WI38 (cell line): Measurements from ENCODE around the gene BFAR.
"Not testable (repeated sequence)": the region's sequence is repeated elsewhere in the genome, so short reads cannot be mapped to it uniquely, and the experiment has no call there.

ENCODE experiments used
- H3K4me3 ChIP-seq: 2 replicates; pipeline ENCODE4 v1.5.1; 2011; ENCODE audit warnings: low read depth, mild to moderate bottlenecking, control low read depth, low read length
- CTCF ChIP-seq: IDR thresholded peaks from 2 replicates; pipeline ENCODE4 v1.5.1; 2012; ENCODE audit warnings: low read depth, mild to moderate bottlenecking, control low read depth, low read length

BFAR gene

GRCh38 chr16:14678748-14679497 lies 46.2 kb downstream of the BFAR start:
- no peak for TF ChIP-seq CTCF
- H3K4me3 ChIP-seq = no peak overlapping the region

- not testable (repeated sequence) for H3K4me3 ChIP-seq
These were observed 47.6 kb downstream of the BFAR start for GRCh38 chr16:14680396-14680795.

GRCh38 chr16:14681115-14681514 lies 48.4 kb downstream of the BFAR start:
- TF ChIP-seq CTCF = no peak

GRCh38 chr16:14682121-14682520 lies 49.4 kb downstream of the BFAR start:
- TF ChIP-seq CTCF = no peak
- H3K4me3 ChIP-seq = no peak overlapping the region

More at GRCh38 chr16:14681115-14681514, 48.4 kb downstream of the BFAR start:
- H3K4me3 ChIP-seq = no peak overlapping the region

- H3K4me3 ChIP-seq = not testable (repeated sequence)
These were observed 53.4 kb downstream of the BFAR start for GRCh38 chr16:14685870-14686793.

- not testable (repeated sequence) for H3K4me3 ChIP-seq
These were observed 61.4 kb downstream of the BFAR start, which contains the start of gene PLA2G10 for GRCh38 chr16:14694129-14694528. Gene PLA2G10, minus strand, starts transcription at chr16:14694308. Its CDS starts 79 bp downstream, at chr16:14694229.

- H3K4me3 ChIP-seq = not testable (repeated sequence)
These were observed 69.1 kb downstream of the BFAR start for GRCh38 chr16:14701859-14702258.

- not testable (repeated sequence) for H3K4me3 ChIP-seq
These were observed 69.9 kb downstream of the BFAR start for GRCh38 chr16:14702672-14703071.

- H3K4me3 ChIP-seq = not testable (repeated sequence)
These were observed 70.6 kb downstream of the BFAR start, which contains the start of gene NPIPA3 for GRCh38 chr16:14703156-14704011. Gene NPIPA3, plus strand, starts transcription at chr16:14703411. Its CDS starts 5,533 bp downstream, at chr16:14708944.
